ENCODE data around the gene C12orf76. TPM values are rescaled to one million over a fixed set of nuclear protein-coding genes. Genes with fewer than 3 reads are reported as not detected.

Gene C12orf76
- total and polyA plus RNA-seq, 2 experiments from 2014 or later, result 14.3 to 14.5 TPM

DNA sequence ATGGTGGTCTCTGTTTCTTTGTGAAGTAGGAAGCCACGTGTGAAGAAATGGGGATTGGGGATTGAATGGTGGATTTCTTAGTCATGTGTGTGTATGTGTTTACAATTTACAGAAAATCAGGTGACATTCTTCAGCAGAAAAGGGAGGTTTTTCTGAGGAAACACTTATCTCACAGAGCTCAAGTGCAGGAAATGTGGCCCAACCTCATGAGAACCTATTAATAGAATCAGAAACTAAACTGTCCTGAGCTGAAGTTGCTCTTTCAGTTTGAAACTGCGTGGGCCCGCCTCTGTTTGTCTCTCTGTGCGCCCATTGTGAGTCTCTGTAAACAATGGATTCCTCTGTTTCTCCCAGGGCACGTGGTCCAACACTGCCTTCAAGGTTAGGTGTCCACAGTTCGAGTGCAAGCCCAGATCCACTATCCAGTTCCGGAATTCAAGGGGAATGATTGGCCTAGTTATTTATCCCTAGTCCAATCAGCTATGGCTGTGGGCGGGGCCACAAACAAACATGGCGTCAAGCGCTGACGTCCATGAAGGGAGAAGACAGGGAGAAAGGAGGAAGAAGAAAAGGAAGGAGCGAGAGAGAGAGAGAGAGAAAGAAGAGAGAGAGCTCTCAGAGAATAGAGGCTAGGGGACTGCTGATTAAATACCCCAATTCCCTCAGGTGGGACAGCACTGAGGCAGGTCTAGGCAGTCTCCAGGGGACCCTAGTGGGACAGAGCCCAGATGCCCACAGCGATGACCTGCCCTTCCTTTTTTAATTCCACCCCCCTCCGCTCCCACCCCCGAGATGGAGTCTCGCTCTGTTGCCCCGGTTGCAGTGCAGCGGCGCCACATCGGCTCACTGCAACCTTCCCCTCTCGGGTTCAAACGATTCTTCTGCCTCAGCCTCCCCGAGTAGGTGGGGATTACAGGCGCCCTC lies 31.4 kb upstream of the C12orf76 start:
- ATAC-seq, result no peak; the same call in 2 of the 3 replicates
- H3K4me1 Mint-ChIP-seq, result no peaks in the 10 kb centered on the region
- H3K9me2 ChIP-seq (ENCODE audit: insufficient read depth), result 0 out of 2 replicates have a peak, but pooled peaks cover 6% of the 10 kb centered on the region

DNA sequence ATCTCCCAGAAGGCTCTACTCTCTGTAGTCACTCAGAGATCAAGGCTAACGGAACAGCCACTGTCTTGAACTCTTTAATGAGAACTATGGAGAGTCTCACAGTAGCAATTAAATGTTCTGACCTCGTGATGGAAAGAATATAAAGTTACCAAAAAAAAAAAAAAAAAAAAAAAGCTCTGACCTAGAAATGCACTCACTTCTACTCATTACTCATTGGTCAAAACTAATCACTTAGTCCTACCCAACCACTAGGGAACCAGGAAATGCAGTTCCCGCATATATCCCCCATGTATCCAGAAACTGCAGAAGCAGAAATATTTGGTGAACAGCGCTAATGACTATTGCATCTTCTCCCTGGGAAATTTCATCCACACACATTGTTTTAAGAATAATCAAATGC lies 29.5 kb upstream of the C12orf76 start:
- Mint-ChIP-seq H3K4me1 (peaks cover 3% of the 10 kb centered on the region; the same call in 1 of the 3 replicates), H3K27ac (no peak overlapping the region), H3K27me3 (ENCODE audit: insufficient read depth, low read depth, poor library complexity) (no peaks in the 10 kb centered on the region), H3K9me3 (no peaks in the 10 kb centered on the region), H3K36me3 (ENCODE audit: low read depth) (no peaks in the 10 kb centered on the region), H3K4me3 (no peak overlapping the region)
- Histone ChIP-seq H3K27me3 (ENCODE audit: insufficient read depth) (no peaks in the 10 kb centered on the region), H4K20me1 (replicated peaks; ENCODE audit: insufficient read depth) (no peaks in the 10 kb centered on the region), H3F3A (replicated peaks; ENCODE audit: low read depth) (no peaks in the 10 kb centered on the region), H2AFZ (no peak overlapping the region), H3K4me2 (no peak overlapping the region), H3K4me3 (no peak overlapping the region), H3K27ac (ENCODE audit: low read depth) (no peak overlapping the region), H3K4me1 (ENCODE audit: insufficient read depth) (no peaks in the 10 kb centered on the region; the same call in 1 of the 2 replicates), H3K9me2 (ENCODE audit: insufficient read depth) (0 out of 2 replicates have a peak, but pooled peaks cover 6% of the 10 kb centered on the region), H3K36me3 (ENCODE audit: insufficient read depth) (no peaks in the 10 kb centered on the region), H3K79me2 (replicated peaks; ENCODE audit: insufficient read depth) (no peaks in the 10 kb centered on the region)
- DNase-seq (ENCODE audit: low spot score) (no peak), ATAC-seq (no peak)
- TF ChIP-seq EZH2phosphoT487 (IDR thresholded peaks at IDR 0.05; ENCODE audit: unreplicated experiment), result no peak
- no peak for TF ChIP-seq NANOG (IDR thresholded peaks at IDR 0.05; ENCODE audit: borderline replicate concordance)
- TF ChIP-seq, protein P1, sequence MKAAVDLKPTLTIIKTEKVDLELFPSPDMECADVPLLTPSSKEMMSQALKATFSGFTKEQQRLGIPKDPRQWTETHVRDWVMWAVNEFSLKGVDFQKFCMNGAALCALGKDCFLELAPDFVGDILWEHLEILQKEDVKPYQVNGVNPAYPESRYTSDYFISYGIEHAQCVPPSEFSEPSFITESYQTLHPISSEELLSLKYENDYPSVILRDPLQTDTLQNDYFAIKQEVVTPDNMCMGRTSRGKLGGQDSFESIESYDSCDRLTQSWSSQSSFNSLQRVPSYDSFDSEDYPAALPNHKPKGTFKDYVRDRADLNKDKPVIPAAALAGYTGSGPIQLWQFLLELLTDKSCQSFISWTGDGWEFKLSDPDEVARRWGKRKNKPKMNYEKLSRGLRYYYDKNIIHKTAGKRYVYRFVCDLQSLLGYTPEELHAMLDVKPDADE (IDR thresholded peaks at IDR 0.05), result no peak
- TF ChIP-seq STAT1 (IDR thresholded peaks at IDR 0.05; ENCODE audit: unreplicated experiment), result no peak
- TF ChIP-seq, protein P2, sequence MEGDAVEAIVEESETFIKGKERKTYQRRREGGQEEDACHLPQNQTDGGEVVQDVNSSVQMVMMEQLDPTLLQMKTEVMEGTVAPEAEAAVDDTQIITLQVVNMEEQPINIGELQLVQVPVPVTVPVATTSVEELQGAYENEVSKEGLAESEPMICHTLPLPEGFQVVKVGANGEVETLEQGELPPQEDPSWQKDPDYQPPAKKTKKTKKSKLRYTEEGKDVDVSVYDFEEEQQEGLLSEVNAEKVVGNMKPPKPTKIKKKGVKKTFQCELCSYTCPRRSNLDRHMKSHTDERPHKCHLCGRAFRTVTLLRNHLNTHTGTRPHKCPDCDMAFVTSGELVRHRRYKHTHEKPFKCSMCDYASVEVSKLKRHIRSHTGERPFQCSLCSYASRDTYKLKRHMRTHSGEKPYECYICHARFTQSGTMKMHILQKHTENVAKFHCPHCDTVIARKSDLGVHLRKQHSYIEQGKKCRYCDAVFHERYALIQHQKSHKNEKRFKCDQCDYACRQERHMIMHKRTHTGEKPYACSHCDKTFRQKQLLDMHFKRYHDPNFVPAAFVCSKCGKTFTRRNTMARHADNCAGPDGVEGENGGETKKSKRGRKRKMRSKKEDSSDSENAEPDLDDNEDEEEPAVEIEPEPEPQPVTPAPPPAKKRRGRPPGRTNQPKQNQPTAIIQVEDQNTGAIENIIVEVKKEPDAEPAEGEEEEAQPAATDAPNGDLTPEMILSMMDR (conservative IDR thresholded peaks at IDR 0.05; ENCODE audit: low read depth in 2 of 2), result no peak
- no peak for TF ChIP-seq ZNF114 (CRISPR knock-in tag; IDR thresholded peaks at IDR 0.05)
- TF ChIP-seq CREB1 (CRISPR knock-in tag; IDR thresholded peaks at IDR 0.05; ENCODE audit: low read depth), result no peak
- no peak for TF ChIP-seq POLR2AphosphoS5 (IDR thresholded peaks at IDR 0.05; ENCODE audit: low read depth)
- TF ChIP-seq JUNB (IDR thresholded peaks at IDR 0.05; ENCODE audit: unreplicated experiment), result no peak
- no peak for TF ChIP-seq ZNF331 (CRISPR knock-in tag; IDR thresholded peaks at IDR 0.05; ENCODE audit: low read depth)
- TF ChIP-seq EZH2 (IDR thresholded peaks at IDR 0.05; ENCODE audit: low read depth, unreplicated experiment), result no peak

More for the DNA sequence above, 31.4 kb upstream of the C12orf76 start:
- Mint-ChIP-seq H3K9me3 (no peaks in the 10 kb centered on the region), H3K27ac (no peak overlapping the region), H3K36me3 (ENCODE audit: low read depth) (no peaks in the 10 kb centered on the region), H3K27me3 (ENCODE audit: insufficient read depth, low read depth, poor library complexity) (no peaks in the 10 kb centered on the region), H3K4me3 (no peak overlapping the region)
- Histone ChIP-seq H3F3A (replicated peaks; ENCODE audit: low read depth) (no peaks in the 10 kb centered on the region), H3K36me3 (ENCODE audit: insufficient read depth) (no peaks in the 10 kb centered on the region), H2AFZ (peak overlapping the region; percentile 96), H4K20me1 (replicated peaks; ENCODE audit: insufficient read depth) (no peaks in the 10 kb centered on the region), H3K27me3 (ENCODE audit: insufficient read depth) (no peaks in the 10 kb centered on the region), H3K79me2 (replicated peaks; ENCODE audit: insufficient read depth) (no peaks in the 10 kb centered on the region), H3K4me3 (no peak overlapping the region), H3K27ac (ENCODE audit: low read depth) (no peak overlapping the region), H3K4me1 (ENCODE audit: insufficient read depth) (no peaks in the 10 kb centered on the region), H3K4me2 (no peak overlapping the region)
- no peak for TF ChIP-seq STAT1 (IDR thresholded peaks at IDR 0.05; ENCODE audit: unreplicated experiment)
- no peak for TF ChIP-seq NANOG (IDR thresholded peaks at IDR 0.05; ENCODE audit: borderline replicate concordance)
- TF ChIP-seq, protein P3, sequence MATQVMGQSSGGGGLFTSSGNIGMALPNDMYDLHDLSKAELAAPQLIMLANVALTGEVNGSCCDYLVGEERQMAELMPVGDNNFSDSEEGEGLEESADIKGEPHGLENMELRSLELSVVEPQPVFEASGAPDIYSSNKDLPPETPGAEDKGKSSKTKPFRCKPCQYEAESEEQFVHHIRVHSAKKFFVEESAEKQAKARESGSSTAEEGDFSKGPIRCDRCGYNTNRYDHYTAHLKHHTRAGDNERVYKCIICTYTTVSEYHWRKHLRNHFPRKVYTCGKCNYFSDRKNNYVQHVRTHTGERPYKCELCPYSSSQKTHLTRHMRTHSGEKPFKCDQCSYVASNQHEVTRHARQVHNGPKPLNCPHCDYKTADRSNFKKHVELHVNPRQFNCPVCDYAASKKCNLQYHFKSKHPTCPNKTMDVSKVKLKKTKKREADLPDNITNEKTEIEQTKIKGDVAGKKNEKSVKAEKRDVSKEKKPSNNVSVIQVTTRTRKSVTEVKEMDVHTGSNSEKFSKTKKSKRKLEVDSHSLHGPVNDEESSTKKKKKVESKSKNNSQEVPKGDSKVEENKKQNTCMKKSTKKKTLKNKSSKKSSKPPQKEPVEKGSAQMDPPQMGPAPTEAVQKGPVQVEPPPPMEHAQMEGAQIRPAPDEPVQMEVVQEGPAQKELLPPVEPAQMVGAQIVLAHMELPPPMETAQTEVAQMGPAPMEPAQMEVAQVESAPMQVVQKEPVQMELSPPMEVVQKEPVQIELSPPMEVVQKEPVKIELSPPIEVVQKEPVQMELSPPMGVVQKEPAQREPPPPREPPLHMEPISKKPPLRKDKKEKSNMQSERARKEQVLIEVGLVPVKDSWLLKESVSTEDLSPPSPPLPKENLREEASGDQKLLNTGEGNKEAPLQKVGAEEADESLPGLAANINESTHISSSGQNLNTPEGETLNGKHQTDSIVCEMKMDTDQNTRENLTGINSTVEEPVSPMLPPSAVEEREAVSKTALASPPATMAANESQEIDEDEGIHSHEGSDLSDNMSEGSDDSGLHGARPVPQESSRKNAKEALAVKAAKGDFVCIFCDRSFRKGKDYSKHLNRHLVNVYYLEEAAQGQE (IDR thresholded peaks at IDR 0.05; ENCODE audit: unreplicated experiment), result no peak
- TF ChIP-seq, protein P1 (IDR thresholded peaks at IDR 0.05), result no peak
- TF ChIP-seq ZNF331 (CRISPR knock-in tag; IDR thresholded peaks at IDR 0.05; ENCODE audit: low read depth), result no peak
- DNase-seq (ENCODE audit: low spot score), result peak; percentile 28

Measured in GM23338 (cell line).